GM23248 (cell line): ENCODE data around the gene CDH4.

ENCODE experiments used
- EZH2 ChIP-seq: fragments of 200-600 bp; sonication (generic); IDR thresholded peaks from 2 replicates; pipeline ENCODE4 v1.6.1; 2018; ENCODE audit warnings: antibody characterized with exemption, mild to moderate bottlenecking; ENCODE audit not compliant: insufficient read depth, poor library complexity, severe bottlenecking
- EZH2phosphoT487 ChIP-seq: fragments of 200-600 bp; sonication (generic); IDR thresholded peaks from 2 replicates; pipeline ENCODE4 v1.6.1; 2018; ENCODE audit warnings: antibody characterized with exemption, moderate library complexity, mild to moderate bottlenecking, low read depth; ENCODE audit not compliant: insufficient read depth

GRCh38 chr20:61621035-61621730 is 369.1 kb downstream of the CDH4 start:
- TF ChIP-seq EZH2 = no peak
- TF ChIP-seq EZH2phosphoT487 = no peak
